ENCODE measurements around the gene MMP15.
"Not testable (repeated sequence)": the region's sequence is repeated elsewhere in the genome, so short reads cannot be mapped to it uniquely, and the experiment has no call there.

Gene MMP15

DNA sequence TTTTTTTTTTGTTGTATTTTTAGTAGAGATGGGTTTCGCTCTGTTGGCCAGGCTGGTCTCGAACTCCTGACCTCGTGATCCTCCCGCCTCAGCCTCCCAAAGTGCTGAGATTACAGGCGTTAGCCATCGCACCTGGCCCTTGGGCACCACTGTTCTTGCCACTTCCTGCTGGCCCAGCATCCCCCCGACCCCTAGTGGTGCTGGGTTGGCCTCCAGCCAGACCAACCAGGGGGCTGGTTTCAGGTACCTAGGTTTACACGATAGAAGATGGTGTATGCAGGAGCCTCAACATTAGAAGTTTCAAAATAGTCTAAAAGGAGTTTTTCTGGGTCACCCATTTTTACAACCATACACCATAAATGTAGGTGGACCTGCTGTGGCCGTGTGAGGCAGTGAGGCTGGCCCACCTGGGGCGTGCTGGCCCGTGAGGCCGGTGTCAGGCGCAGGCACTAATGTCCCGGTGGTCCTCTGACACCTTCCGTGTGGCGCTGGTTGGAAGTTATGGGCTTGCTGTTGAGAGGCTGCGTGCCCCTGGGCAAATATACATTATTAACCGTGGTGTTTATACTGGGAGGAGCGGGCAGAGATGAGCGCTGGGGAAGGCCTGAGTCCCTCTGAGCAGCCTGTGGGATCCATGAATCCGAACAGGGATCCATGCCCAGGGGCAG is 60.2 kb downstream of the MMP15 start:
- no peak for DNase-seq

DNA sequence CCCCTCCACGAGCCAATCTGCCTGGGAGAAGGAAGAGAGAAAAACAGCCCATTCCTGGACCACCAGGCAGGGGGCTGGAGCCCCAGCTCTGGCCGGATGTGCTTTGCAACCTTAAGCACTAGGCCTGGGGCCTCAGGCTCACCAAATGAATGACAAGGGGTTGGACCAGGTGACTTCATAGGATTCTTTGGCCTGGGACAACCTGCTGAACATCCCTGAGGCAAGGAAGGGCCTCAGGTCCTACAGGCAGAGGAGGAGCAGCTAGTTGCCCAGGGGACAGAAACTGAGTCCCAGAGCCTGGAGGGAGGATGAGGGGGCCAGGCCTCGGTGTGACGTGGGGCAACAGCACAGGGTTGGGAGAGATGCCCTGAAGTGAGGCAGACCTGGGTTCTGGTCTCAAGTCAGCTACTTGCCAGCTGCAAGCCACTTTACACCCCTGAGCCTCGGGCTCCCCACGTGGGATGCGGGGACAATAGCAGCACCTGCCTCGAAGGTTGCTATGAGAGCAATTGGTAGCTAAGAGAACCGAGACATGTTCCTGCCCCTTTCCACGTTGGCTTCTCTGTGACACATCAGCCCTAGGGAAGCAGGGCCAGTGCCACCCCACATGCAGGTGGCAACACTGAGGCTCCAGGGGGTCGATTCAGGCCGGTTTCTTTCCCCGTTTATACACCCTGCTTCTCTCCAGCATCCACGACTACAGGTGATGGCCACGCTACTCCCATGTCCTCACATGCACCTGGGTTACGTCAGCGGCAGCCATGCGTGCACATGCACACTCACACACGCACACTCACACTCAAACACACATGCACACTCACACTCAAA is 61.0 kb downstream of the MMP15 start:
- no peak for DNase-seq

DNA sequence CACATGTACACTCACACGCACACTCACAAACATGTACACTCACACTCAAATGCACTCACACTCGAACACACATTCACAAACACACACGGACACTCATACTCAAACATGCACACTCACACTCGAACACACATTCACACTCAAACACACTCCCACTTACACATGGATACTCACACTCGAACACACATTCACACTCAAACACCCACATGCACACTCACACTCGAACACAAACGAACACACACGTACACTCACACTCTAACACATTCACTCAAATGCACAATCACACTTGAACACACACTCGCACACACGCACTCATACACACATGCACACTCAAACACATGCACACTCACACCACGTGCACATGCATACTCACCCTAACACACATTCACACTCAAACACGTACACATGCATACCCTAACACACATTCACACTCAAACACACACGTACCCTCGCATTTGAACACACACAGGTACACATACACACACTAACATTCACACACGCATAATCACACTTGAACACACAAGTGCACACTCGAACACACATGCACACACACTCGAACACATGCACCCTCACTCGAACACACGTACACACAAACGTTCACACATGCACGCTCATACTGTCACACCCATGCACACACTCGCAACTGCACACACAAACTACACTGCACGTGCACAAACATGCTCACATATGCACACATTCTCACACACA is 61.8 kb downstream of the MMP15 start:
- no peak for DNase-seq

DNA sequence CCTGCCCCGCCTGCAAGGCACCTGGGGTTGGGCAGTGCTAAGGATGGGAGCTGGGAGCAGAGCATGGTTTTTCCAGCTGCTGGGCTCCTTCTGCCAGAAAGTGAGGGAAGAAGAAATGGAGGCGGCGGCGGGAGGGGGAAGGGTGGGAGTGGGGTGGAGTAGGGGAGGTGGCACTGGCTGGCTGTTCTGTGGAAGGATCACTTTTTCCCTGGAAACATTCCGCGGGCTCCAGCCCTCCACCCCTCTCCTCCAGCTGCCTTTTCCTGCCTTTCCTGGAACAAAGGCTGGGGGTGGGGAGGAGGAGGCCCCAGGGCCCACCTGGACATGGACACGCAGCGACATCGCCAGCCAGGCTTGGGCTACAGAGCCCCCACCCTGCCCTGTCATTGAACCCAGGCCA is 62.5 kb downstream of the MMP15 start:
- DNase-seq, result no peak

DNA sequence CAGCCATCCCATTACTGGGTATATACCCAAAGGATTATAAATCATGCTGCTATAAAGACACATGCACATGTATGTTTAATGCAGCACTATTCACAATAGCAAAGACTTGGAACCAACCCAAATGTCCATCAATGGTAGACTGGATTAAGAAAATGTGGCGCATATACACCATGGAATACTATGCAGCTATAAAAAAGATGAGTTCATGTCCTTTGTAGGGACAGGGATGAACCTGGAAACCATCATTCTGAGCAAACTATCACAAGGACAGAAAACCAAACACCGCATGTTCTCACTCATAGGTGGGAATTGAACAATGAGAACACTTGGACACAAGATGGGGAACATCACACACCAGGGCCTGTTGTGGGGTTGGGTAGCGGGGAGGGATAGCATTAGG is 64.8 kb downstream of the MMP15 start:
- not testable (repeated sequence) for DNase-seq

DNA sequence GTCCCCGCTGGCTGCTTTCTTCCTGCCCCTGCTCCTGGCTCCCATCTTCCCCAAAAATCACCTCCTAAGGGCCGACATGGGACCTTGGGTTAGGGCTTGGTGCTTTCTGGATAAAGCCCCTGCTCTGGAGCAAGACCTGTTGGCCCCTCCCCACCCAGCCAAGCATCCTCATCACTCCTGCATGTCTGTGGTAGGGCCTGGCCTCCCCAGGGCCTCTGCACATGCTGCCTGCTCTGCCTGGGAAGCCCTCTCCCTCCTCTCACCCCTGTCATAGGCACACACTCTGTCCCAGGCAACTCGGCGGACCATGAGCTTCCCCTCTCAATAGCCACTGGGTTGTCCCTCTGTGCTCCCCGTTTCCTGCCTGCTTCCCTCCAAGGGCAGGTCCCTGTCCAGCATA is 68.5 kb downstream of the MMP15 start:
- no peak for DNase-seq

DNA sequence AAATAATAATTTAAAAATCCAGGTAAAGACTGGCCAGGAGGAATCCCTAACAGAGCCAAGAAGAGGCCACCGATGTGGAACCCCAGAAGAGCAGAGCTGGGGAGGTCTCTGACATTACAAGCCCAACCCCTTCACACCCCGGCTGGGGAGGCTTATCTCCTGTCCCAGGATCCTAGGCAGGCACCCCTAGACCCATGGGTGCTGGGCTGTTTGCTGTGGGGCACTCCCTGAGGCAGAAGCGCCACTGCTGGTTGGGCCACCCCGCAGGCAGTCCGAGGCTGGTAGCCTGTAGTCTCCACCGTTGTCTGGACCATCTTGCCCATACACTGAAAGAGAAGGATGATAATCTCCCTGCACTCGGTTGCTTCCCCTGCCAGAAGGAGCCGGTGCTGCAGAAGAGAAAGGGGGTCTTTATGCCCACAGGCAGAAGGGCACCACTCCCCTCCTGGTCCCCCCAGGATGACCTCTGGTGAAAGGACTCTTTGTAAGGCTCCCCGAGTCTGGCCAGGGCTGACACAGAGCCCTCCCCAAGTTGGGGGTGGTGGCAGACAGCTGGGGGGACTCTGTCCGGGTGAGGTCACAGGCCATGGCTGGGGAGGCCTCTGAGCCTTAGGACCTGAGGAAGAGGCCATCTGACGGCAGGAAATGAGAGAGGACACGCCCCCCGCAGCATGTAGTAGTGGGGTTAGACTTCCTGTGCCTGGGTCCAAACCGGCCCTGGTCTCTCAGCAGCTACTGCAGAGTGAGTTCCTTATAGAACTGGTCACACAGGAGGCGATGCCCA is 69.4 kb downstream of the MMP15 start:
- peak in 1 of 58 donors; percentile 41 for DNase-seq

DNA sequence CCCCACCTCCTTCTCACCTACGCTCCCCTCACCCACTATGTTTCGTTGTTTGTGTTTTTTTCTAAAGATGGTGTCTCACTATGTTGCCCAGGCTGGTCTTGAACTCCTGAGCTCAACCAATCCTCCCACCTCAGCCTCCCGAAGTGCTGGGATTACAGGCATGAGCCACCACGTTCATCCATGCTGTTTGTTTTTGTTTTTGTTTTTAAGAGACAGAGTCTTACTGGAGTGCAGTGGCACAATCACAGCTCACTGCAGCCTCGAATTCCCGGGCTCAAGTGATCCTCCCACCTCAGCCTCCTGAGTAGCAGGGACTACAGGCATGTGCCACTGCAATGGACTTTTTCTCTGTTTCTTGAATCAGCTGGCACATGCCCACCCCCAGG is 70.0 kb downstream of the MMP15 start:
- not testable (repeated sequence) for DNase-seq

DNA sequence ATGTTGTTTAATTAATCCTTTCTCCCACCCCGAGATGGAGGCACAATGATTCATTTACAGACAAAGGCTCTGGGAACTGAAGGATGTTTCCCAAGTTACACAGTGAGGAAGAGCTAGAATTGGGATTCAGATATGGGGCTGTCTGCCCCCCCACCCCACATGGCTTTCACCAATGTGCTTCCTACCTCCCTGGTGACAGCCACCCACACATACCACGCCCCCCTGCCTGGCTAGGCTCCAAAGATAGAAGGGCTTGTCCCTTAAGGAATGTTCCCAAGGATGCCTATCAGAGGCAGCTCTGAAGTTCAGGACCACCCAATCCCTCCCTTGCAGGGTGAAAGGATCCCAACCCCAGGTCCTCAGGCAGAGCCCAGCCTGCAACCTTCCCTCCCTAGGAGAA is 70.7 kb downstream of the MMP15 start:
- no peak for DNase-seq

All from anterior cingulate cortex (tissue), 58 donors.